Endodermal cell (in vitro differentiated cells): ENCODE data around the gene FNDC1. TPM values are rescaled to one million over a fixed set of nuclear protein-coding genes. Genes with fewer than 3 reads are reported as not detected.

Source experiments
- DNase-seq: peaks from one replicate; pipeline ENCODE4 v3.0.0-alpha.2; 2017
- H3K27ac ChIP-seq: 2 replicates; pipeline ENCODE4 v1.5.1; 2013; ENCODE audit warnings: mild to moderate bottlenecking, low read depth, low read length, moderate library complexity
- H3K27me3 ChIP-seq: 2 replicates; pipeline ENCODE4 v1.6.1; 2013; ENCODE audit warnings: mild to moderate bottlenecking, low read length, moderate library complexity; ENCODE audit not compliant: insufficient read depth, control insufficient read depth, poor library complexity, severe bottlenecking
- H3K36me3 ChIP-seq: 2 replicates; pipeline ENCODE4 v1.7.0; 2013; ENCODE audit warnings: mild to moderate bottlenecking, low read length, moderate library complexity; ENCODE audit not compliant: control insufficient read depth, insufficient read depth
- H3K4me1 ChIP-seq: one replicate; pipeline ENCODE4 v1.7.0; 2013; ENCODE audit warnings: low read length; ENCODE audit not compliant: control insufficient read depth, insufficient read depth
- H3K4me3 ChIP-seq: 2 replicates; pipeline ENCODE4 v1.5.1; 2013; ENCODE audit warnings: mild to moderate bottlenecking, low read length, moderate library complexity
- H3K9ac ChIP-seq: 2 replicates; pipeline ENCODE4 v1.6.1; 2013; ENCODE audit warnings: mild to moderate bottlenecking, low read length, moderate library complexity; ENCODE audit not compliant: poor library complexity, severe bottlenecking; ENCODE audit errors: extremely low read depth
- H3K9me3 ChIP-seq: 2 replicates; pipeline ENCODE4 v1.6.1; 2013; ENCODE audit warnings: mild to moderate bottlenecking, low read length, moderate library complexity; ENCODE audit not compliant: control insufficient read depth
- H3K27ac Mint-ChIP-seq: 2 replicates; pipeline ENCODE4 v1.8.0; 2020; ENCODE audit warnings: mixed read lengths
- H3K27me3 Mint-ChIP-seq: 2 replicates; pipeline ENCODE4 v1.8.0; 2021; ENCODE audit warnings: mild to moderate bottlenecking, mixed read lengths; ENCODE audit not compliant: insufficient read depth
- H3K36me3 Mint-ChIP-seq: 2 replicates; pipeline ENCODE4 v1.8.0; 2020; ENCODE audit warnings: low read depth, mixed read lengths
- H3K4me1 Mint-ChIP-seq: 2 replicates; pipeline ENCODE4 v1.8.0; 2020; ENCODE audit warnings: mixed read lengths
- H3K4me3 Mint-ChIP-seq: 2 replicates; pipeline ENCODE4 v1.8.0; 2020; ENCODE audit warnings: mild to moderate bottlenecking, moderate library complexity, mixed read lengths
- H3K9me3 Mint-ChIP-seq: 2 replicates; pipeline ENCODE4 v1.8.0; 2020; ENCODE audit warnings: mild to moderate bottlenecking, mixed read lengths
- CTCF ChIP-seq: fragments of 200-600 bp; sonication (generic); conservative IDR thresholded peaks from 2 replicates; pipeline ENCODE4 v1.5.0; 2021; ENCODE audit warnings: antibody characterized with exemption, mild to moderate bottlenecking
- WGBS, 2 experiments: methylation state at CpG; one replicate each; pipeline versions ENCODE4 v1.1.5 to v1.1.7; 2013; ENCODE audit warnings: missing lambda C conversion rate in 2 of 2, mixed read lengths in 1 of 2; ENCODE audit not compliant: insufficient coverage in 1 of 2, insufficient read length in 1 of 2; 5-methylcytosine and 5-hydroxymethylcytosine counted together
- total RNA-seq, 2 donors: library from RNA; stranded (reverse); fragmentation: NEBNext Ultra II Directional in 1 of 2; extraction: Animal tissue kit (Norgen Biotek cat#: 25700) in 1 of 2; gene quantifications; 2 replicates in 1 of 2; 3 replicates in 1 of 2; pipeline ENCODE4 v1.2.1, GENCODE V29; 2021

The FNDC1 gene
- total RNA-seq, 2 donors from 2014 or later: 0.55 to 0.62 TPM

GRCh38 chr6:159217595-159218275, 48.5 kb downstream of the FNDC1 start:
- no peaks in the 10 kb centered on the region for H3K9me3 Mint-ChIP-seq
- 59 to 61% methylated on average over 16 to 17 of the region's 17 CpGs for WGBS, 2 experiments
- Histone ChIP-seq H3K36me3 (no peaks in the 10 kb centered on the region), H3K27ac (no peak overlapping the region), H3K27me3 (peaks cover 10% of the 10 kb centered on the region), H3K4me3 (no peak overlapping the region), H3K4me1 (no peaks in the 10 kb centered on the region), H3K9me3 (no peaks in the 10 kb centered on the region), H3K9ac (no peak overlapping the region)
- H3K36me3 Mint-ChIP-seq: no peaks in the 10 kb centered on the region
- peak; percentile 74 for TF ChIP-seq CTCF
- H3K27me3 Mint-ChIP-seq: peaks cover 7% of the 10 kb centered on the region
- H3K4me3 Mint-ChIP-seq: no peak overlapping the region
- no peak overlapping the region for H3K27ac Mint-ChIP-seq
- no peaks in the 10 kb centered on the region for H3K4me1 Mint-ChIP-seq
- peak; percentile 90 for DNase-seq

- DNase-seq: no peak
- no peaks in the 10 kb centered on the region for H3K4me1 Mint-ChIP-seq
- H3K9me3 Mint-ChIP-seq: no peaks in the 10 kb centered on the region
- H3K9me3 ChIP-seq: no peaks in the 10 kb centered on the region
- H3K27me3 Mint-ChIP-seq: peaks cover 7% of the 10 kb centered on the region
- no peak overlapping the region for H3K4me3 Mint-ChIP-seq
- H3K36me3 ChIP-seq: no peaks in the 10 kb centered on the region
- 75 to 79% methylated on average over 4 to 5 of the region's 5 CpGs for WGBS, 2 experiments
- no peak overlapping the region for H3K9ac ChIP-seq
- H3K36me3 Mint-ChIP-seq: no peaks in the 10 kb centered on the region
- no peak for TF ChIP-seq CTCF
- no peaks in the 10 kb centered on the region for H3K4me1 ChIP-seq
- peaks cover 10% of the 10 kb centered on the region for H3K27me3 ChIP-seq
- H3K27ac Mint-ChIP-seq: no peak overlapping the region
- no peak overlapping the region for H3K4me3 ChIP-seq
- H3K27ac ChIP-seq: no peak overlapping the region
These were observed 50.9 kb downstream of the FNDC1 start for GRCh38 chr6:159220093-159220492.

- Histone ChIP-seq H3K4me1 (no peaks in the 10 kb centered on the region), H3K9ac (no peak overlapping the region), H3K36me3 (no peaks in the 10 kb centered on the region), H3K9me3 (no peaks in the 10 kb centered on the region), H3K27ac (no peak overlapping the region), H3K4me3 (no peak overlapping the region), H3K27me3 (peaks cover 10% of the 10 kb centered on the region)
- WGBS, 2 experiments: 83 to 86% methylated on average over 6 to 12 of the region's 12 CpGs
- Mint-ChIP-seq H3K4me3 (no peak overlapping the region), H3K9me3 (no peaks in the 10 kb centered on the region), H3K4me1 (no peaks in the 10 kb centered on the region), H3K36me3 (no peaks in the 10 kb centered on the region), H3K27ac (no peak overlapping the region), H3K27me3 (peaks cover 7% of the 10 kb centered on the region)
- TF ChIP-seq CTCF: no peak
- no peak for DNase-seq
These were observed 52.4 kb downstream of the FNDC1 start for GRCh38 chr6:159221486-159222170.
